GM19239 (cell line): ENCODE data around the gene TOM1L2.
"Not testable (repeated sequence)": the region's sequence is repeated elsewhere in the genome, so short reads cannot be mapped to it uniquely, and the experiment has no call there.

ENCODE experiments used
- DNase-seq: peaks from one replicate; pipeline ENCODE4 v3.0.0; 2011; ENCODE audit warnings: low spot score; ENCODE audit not compliant: insufficient read length
- FAIRE-seq: peaks from 2 replicates; lab custom pipeline; 2011; peaks lifted over from hg19 to GRCh38; lab: Jason Lieb, UNC

TOM1L2 gene

DNA sequence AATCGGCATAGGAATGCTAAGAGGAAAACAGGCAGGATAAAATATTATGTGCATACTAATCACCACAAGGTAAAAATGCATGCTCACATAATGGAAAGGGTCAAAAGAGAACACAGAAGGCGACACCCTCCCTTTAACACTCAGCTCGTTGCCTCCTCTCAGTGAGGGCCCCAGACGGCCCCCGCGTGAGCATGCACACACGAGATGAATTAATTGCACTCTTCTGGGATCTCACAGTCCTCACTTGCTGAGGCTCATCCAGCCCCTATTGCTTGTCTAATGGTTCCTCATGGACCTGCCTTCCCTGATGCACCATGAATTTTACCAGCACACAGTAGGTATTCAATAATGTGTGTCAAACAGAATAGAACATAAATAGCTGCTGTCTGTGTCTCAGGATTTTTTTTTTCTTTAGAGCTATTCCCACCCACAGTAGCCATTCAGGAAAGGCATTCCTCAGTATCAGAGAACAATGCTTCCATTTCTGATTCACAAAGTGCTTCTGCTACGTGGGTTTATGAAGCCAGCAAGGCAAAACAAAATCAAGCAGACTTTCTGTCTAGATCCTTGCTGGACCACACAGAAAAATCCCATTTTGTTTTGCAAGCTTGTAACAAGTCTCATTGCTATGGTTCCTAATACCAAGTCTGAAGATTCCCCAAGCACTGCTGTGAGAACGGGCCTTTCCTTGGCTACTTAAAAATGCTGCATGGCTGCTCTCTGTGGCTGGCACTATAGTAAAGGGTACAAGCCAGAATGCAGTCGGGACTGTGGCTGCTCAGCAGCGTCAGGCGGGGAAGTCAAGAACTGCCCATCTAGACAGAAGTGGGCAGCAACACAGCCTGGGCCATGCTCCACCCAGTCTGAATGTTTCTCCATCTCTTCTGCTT lies 43.6 kb downstream of the TOM1L2 start:
- FAIRE-seq (no peak), DNase-seq (no peak)

DNA sequence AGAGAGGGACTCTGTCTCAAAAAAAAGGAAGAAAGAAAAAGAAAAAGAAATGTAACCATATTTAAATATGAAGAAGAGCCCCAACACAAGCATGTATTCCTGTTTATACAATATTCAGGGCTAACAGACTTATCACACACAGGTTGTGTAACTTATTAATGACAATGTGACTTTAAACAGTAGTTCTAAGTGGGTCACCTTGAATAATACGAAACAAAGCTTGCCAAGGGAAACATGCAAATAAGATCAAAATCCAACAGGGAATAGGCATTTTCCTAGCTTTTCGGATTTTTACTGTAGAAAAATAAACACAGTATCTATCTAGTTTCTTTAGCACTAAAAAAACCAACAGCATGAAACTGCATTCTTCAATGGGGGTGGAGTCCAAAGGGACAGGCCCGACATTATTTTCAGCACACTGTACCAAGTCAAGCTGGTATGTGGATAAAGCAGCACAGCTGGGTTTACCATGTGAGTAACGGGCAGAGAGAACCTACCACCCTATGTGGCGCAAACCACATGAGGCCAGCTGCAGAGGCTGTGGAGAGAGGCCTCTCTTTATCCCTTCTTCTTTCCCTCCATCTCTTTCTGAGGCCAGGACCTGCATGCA lies 45.3 kb downstream of the TOM1L2 start:
- FAIRE-seq, result no peak
- DNase-seq, result no peak

GRCh38 chr17:17926036-17926435 lies 46.2 kb downstream of the TOM1L2 start:
- FAIRE-seq (no peak), DNase-seq (no peak)

- FAIRE-seq, result no peak
- DNase-seq, result no peak
These were observed 47.3 kb downstream of the TOM1L2 start for GRCh38 chr17:17924857-17925250.

- FAIRE-seq (no peak), DNase-seq (no peak)
These were observed 47.9 kb downstream of the TOM1L2 start for GRCh38 chr17:17924131-17924856.

DNA sequence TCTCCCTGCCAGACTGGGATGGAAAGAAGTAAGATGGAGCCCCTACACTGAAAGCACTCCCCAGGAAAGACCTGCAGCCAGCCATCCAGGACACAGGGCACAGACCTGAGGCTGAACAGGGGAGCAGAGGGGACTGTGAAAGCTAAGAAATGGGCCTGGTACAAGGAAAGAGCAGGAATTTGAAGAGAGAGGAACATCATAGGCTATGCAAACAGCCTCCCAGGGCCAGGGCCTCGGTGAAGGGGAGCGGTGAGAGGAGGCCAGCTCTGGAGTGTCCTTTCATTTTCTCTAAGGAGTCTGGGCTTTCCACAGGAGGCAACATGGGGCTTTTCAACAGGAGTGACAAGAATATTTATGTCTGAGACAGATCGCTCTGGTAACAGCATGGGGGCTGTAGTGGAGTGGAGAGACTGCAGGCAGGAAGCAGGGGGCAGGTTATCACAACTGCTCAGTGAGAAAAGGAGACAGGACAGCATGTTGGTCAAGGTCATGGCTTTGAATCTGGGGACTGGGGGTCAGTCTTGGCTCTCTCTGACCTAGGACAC lies 50.1 kb downstream of the TOM1L2 start:
- DNase-seq (no peak), FAIRE-seq (no peak)

DNA sequence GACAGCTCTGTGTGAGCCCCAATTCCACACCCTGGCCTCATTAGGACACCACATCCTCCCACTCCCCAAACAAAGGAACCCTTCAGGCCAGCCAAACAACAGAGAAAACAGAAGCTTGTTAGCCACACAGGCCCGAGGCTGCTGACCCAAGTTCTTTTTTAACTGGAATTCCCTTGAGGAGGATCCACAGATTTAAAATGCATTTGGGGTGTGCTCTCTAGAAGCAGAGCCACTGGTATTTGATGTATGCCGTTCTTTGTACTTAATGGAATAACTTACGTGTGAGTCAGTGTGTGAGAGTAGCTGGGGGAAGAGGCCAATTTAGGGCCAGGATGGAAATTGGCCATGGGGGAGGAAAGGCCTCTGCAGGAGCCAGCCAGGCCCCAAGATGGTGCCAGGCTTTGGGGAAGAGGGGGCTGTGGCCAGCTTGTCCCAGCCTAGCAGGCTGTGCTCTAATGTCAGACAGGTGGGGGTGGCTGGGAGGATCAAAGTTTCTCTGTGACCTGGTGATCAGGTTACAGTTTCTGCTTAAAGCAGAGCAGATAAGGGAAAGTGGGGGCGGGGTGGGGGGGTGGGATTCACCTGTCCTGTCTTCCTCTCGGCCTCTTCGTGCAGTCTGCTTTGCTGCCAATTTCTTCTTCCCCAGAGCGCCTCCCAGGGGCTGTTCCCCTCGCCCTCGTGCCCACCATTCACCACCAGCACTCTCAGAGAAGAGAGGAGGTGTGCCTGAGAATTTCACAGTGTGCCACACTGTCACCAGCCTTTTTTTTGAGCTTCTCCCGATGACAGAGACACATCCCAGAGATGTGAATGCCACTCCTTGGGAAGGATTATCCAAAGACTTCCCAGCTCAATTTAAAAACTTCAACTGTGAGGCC lies 50.8 kb downstream of the TOM1L2 start:
- no peak for DNase-seq
- no peak for FAIRE-seq

- FAIRE-seq, result peak; percentile 40
- DNase-seq, result peak; percentile 73
These were observed 52.8 kb downstream of the TOM1L2 start for GRCh38 chr17:17919169-17920107.

DNA sequence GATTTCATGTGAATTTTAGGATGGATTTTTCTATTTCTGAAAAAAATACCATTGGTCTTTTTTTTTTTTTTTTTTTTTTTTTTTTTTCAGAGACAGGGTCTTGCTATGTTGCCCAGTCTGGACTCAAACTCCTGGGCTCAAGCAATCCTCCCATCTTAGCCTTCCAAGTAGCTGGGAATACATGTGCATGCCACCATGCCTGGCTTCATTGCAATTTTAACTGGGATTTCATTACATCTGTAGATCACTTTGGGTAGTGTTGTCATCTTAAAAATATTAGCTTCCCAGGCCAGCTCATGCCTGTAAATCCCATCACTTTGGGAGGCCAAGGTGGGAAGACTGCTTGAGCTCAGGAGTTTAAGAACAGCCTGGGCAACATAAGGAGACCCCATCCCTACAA lies 54.8 kb downstream of the TOM1L2 start:
- no peak for FAIRE-seq
- no peak for DNase-seq

DNA sequence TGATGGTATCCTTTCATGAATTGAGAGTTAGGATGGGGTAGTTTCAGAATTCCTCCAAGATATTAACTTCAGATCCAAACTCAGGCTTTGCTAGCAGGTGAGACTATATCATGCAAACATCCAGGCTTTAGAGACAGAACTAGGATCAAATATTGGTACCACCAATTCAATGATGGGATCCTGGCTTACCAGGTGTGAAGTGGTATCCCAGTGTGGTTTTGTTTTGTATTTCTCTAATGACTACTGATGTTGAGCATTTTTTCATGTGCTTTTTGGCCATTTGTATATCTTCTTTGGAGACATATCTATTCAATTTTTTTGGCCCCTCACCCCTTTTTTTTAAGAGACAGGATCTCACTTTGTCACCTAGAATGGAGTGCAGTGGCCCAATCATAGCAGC lies 57.0 kb downstream of the TOM1L2 start:
- FAIRE-seq (no peak), DNase-seq (no peak)

GRCh38 chr17:17913695-17914332 lies 58.4 kb downstream of the TOM1L2 start:
- FAIRE-seq (no peak), DNase-seq (peak; percentile 62)

- not testable (repeated sequence) for FAIRE-seq, DNase-seq
These were observed 59.9 kb downstream of the TOM1L2 start for GRCh38 chr17:17912336-17912735.

DNA sequence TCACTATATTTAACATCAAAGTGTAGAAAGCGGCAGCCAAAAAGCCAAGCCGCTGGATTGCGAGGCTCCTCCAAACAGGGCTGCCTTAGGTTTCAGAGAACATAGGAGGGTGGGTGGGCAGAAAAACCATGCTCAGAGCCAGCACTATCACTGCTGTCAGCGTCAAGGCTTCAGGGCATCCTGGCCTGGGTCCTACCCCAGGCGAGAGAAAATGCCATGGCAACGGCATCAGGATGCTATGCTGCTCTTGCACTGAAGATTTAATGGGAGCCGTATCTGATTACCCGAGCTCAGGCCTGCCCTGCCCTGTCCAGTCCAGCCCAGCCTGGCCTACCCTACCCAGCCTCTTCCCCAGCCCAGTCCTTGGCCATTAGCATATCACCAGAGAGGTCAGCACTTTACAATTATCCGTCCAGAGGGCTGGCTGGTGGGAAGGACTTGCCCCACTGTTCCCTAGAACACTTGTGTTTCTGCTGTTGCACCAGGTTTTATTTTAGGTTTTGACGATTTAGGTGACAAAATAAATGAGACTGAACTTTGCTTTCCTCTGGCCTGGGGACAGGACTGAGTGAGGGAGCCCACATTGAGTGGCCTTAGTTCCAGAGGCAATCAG lies 61.1 kb downstream of the TOM1L2 start:
- DNase-seq, result no peak
- no peak for FAIRE-seq

DNA sequence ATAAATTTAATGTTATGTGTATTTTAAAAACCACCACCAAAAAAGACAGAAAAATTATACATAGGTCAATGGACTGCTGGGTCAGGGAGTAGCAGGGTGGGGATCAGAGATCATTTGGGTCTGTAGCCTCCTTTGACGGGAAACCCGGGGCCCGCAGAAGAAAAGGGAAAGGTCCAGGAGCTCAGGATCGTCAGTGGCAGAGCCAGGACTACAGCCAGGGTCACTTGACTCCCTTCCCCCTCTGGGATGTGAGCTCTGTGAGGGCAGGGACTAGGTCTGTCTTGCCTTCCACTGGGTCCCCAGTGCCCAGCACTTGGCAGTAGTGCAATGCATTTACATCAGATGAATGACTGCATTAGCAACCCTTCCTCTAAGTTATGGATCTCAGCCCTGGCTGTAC lies 62.1 kb downstream of the TOM1L2 start:
- FAIRE-seq, result no peak

DNA sequence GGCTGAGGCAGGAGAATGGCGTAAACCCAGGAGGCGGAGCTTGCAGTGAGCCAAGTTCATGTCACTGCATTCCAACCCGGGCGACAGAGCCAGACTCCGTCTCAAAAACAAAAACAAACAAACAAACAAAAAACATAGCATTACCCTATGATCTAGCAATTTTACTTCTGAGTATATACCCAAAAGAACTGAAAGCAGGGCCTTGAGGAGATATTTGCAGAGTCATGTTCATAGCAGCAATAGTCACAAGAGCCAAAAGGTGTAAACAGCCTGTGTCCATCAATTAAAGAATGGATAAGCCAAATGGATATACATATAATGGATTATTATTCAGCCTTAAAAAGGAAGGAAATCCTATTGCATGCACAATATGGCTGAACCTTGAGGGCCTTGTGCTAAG lies 63.1 kb downstream of the TOM1L2 start:
- FAIRE-seq (no peak), DNase-seq (no peak)

More for the DNA sequence above, 62.1 kb downstream of the TOM1L2 start:
- DNase-seq, result no peak

DNA sequence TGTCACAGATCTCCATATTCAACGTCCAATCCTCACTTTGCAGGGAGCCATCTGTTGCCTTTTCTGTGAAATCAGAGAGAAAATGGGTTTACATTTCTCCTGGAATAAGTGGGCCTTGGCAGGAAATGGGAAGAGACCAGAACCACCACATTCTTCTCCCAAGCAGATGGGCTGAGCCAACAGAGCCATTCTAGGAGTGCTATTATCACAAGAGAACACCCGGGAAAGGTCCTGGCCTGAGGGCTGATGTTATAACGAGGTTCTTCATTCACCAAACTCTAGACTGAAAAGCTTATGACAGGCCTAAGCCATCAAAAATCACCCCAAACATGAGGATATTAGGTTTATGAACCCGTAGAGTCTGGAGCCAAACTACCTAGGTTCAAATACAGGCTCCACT lies 64.7 kb downstream of the TOM1L2 start:
- FAIRE-seq (peak; percentile 4), DNase-seq (no peak)

- DNase-seq, result no peak
- no peak for FAIRE-seq
These were observed 65.6 kb downstream of the TOM1L2 start for GRCh38 chr17:17906418-17907215.
